Measurements from ENCODE around the gene EML4.

GRCh38 chr2:42184346-42184745 is 15.2 kb downstream of the EML4 start:
- no peak for TF ChIP-seq GATA2 (IDR thresholded peaks at IDR 0.05; ENCODE audit: low read depth, low read length)
- no peak for TF ChIP-seq GATA3 (IDR thresholded peaks at IDR 0.05; ENCODE audit: low read depth, low read length)

Measured in SH-SY5Y (cell line).